Measurements from ENCODE around the gene MT1F. TPM values are rescaled to one million over a fixed set of nuclear protein-coding genes. Genes with fewer than 3 reads are reported as not detected.

MT1F gene
- 0.81 TPM for polyA plus RNA-seq (2013, experiment 1 of 2)
- polyA plus RNA-seq (2013, experiment 2 of 2) = not detected

DNA sequence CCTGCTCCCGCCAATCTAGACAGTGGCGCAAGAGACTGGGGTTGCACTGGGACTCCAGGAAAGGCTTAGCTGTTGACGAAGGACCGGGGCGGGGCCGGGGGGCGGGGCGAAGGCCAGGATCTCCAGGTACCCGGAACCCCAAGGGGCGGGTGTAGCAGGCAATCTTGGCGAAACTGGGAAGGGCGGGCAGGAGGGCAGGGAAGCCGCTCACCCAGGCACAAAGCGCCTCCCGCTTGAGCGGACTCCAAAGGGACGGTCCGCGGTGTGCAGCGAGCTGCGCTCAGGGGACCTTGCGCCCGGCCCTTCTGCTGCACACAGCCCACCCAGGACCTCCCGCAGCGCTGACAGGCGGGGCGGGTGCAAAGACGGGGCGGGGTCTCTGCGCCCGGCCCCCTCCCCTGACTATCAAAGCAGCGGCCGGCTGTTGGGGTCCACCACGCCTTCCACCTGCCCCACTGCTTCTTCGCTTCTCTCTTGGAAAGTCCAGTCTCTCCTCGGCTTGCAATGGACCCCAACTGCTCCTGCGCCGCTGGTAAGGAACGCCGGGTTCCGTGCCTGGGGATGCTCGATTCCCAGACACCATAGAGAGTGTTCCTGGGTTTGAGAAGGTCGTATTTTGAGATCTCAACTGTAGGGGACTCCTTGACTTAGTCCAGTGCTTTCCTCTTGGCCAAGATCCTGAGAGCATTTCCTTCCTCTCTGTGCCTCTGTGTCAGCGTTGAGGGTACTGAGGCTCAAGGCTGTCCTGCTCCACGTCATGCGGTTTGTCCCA, at the start of gene MT1F:
Gene MT1F (plus strand): TSS at position 405 of the 772 bp plus-strand sequence. CDS start 100 bp downstream, at position 505.
- Histone ChIP-seq H3K4me1 (ENCODE audit: control insufficient read depth, insufficient read depth, low read length, poor library complexity, severe bottlenecking) (no peaks in the 10 kb centered on the region), H3K9me3 (ENCODE audit: control insufficient read depth, low read length) (no peaks in the 10 kb centered on the region), H3K4me3 (ENCODE audit: extremely low read depth, insufficient read depth, low read length, poor library complexity, severe bottlenecking) (peak within 1 kb of the TSS; percentile 39), H3K27ac (ENCODE audit: low read depth, low read length, severe bottlenecking) (no peak within 1 kb of the TSS), H3K36me3 (ENCODE audit: control insufficient read depth, insufficient read depth, low read length) (no peaks in the 10 kb centered on the region)
- WGBS, 2 experiments (ENCODE audit: insufficient coverage in 2 of 2) = 3 to 4% methylated on average over 45 to 46 of the region's 46 CpGs

GRCh38 chr16:56608043-56608875, 49.5 kb upstream of the MT1F start, which contains the start of gene MT2A:
Gene MT2A (plus strand): TSS chr16:56608584. CDS start chr16:56608656, 72 bp downstream.
- Histone ChIP-seq H3K9me3 (ENCODE audit: control insufficient read depth, low read length) (no peaks in the 10 kb centered on the region), H3K36me3 (ENCODE audit: control insufficient read depth, insufficient read depth, low read length) (no peaks in the 10 kb centered on the region), H3K4me1 (ENCODE audit: control insufficient read depth, insufficient read depth, low read length, poor library complexity, severe bottlenecking) (peaks cover 39% of the 10 kb centered on the region), H3K27ac (ENCODE audit: low read depth, low read length, severe bottlenecking) (peak within 1 kb of the TSS; percentile 71), H3K4me3 (ENCODE audit: extremely low read depth, insufficient read depth, low read length, poor library complexity, severe bottlenecking) (peak within 1 kb of the TSS; percentile 42)
- 11 to 14% methylated on average over 30 to 61 of the region's 62 CpGs for WGBS, 2 experiments (ENCODE audit: insufficient coverage in 2 of 2)

- H3K27ac ChIP-seq (ENCODE audit: low read depth, low read length, severe bottlenecking) = peak overlapping the region; percentile 61
- WGBS, 2 experiments (ENCODE audit: insufficient coverage in 2 of 2) = 2 to 4% methylated on average over 14 to 17 of the region's 21 CpGs
- H3K36me3 ChIP-seq (ENCODE audit: control insufficient read depth, insufficient read depth, low read length) = no peaks in the 10 kb centered on the region
- no peaks in the 10 kb centered on the region for H3K9me3 ChIP-seq (ENCODE audit: control insufficient read depth, low read length)
- H3K4me3 ChIP-seq (ENCODE audit: extremely low read depth, insufficient read depth, low read length, poor library complexity, severe bottlenecking) = peak overlapping the region; percentile 42
- peaks cover 39% of the 10 kb centered on the region for H3K4me1 ChIP-seq (ENCODE audit: control insufficient read depth, insufficient read depth, low read length, poor library complexity, severe bottlenecking)
Measured at GRCh38 chr16:56608876-56609462, 48.8 kb upstream of the MT1F start.

GRCh38 chr16:56609463-56609921, 48.3 kb upstream of the MT1F start:
- peaks cover 39% of the 10 kb centered on the region for H3K4me1 ChIP-seq (ENCODE audit: control insufficient read depth, insufficient read depth, low read length, poor library complexity, severe bottlenecking)
- WGBS, 2 experiments (ENCODE audit: insufficient coverage in 2 of 2) = 4 to 7% methylated on average over 3 to 5 of the region's 6 CpGs
- peak overlapping the region; percentile 42 for H3K4me3 ChIP-seq (ENCODE audit: extremely low read depth, insufficient read depth, low read length, poor library complexity, severe bottlenecking)
- H3K27ac ChIP-seq (ENCODE audit: low read depth, low read length, severe bottlenecking) = peak overlapping the region; percentile 61
- no peaks in the 10 kb centered on the region for H3K9me3 ChIP-seq (ENCODE audit: control insufficient read depth, low read length)
- no peaks in the 10 kb centered on the region for H3K36me3 ChIP-seq (ENCODE audit: control insufficient read depth, insufficient read depth, low read length)

DNA sequence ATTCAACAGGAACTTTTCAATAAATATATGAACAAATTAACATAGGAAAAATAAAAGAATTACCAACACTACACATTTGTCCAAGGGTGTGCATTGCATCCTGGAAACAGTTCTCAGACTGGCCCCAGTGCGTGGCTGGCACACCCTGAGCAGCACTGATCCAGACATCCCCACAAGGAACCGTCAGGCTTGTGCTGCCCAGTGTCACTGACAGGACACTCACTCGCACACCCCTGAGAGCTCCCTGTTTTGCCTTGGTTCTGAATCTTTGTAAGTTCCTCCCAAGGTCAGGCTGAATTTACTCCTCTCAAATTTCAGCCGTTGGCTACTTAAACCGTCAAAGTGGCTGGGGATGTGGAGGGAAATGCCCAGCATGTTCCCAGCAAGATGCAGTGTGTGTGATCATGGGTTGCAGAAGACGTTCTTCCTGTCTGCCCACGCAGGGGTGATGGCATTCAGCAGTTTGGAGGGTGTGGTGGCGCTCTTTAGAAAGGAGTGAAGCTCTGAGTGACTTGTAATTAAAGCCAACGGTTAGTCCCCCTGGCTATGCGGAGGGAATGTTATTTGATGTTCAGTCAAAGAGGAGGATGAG, 47.6 kb upstream of the MT1F start:
- H3K27ac ChIP-seq (ENCODE audit: low read depth, low read length, severe bottlenecking) = peak overlapping the region; percentile 57
- H3K4me1 ChIP-seq (ENCODE audit: control insufficient read depth, insufficient read depth, low read length, poor library complexity, severe bottlenecking) = peaks cover 39% of the 10 kb centered on the region
- 11 to 34% methylated on average over 8 to 9 of the region's 10 CpGs for WGBS, 2 experiments (ENCODE audit: insufficient coverage in 2 of 2)
- H3K4me3 ChIP-seq (ENCODE audit: extremely low read depth, insufficient read depth, low read length, poor library complexity, severe bottlenecking) = peak overlapping the region; percentile 42
- no peaks in the 10 kb centered on the region for H3K36me3 ChIP-seq (ENCODE audit: control insufficient read depth, insufficient read depth, low read length)
- H3K9me3 ChIP-seq (ENCODE audit: control insufficient read depth, low read length) = no peaks in the 10 kb centered on the region

DNA sequence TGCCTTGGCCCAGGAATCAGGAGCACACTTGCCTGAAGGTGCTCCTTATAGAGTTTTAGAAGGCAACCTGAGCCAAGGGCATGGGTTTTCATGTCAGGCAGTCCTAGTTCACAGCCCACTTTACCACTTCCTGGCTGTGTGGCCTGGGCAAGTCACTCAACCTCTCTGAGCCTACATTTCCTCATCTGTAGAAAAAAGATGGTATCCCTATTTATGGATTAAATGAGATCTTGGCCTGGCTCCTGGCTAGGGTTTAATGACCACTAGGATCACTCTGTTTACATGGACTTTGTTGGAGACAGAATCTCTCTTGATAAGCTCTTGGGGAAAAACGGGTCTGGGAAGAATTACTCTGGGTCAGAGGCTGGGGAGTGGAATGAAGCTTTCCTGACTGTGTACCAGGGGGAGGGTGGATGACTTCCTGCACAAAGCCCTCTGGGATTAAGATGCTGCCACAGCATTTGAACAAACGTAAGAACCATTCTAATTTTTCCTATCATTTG, 47.1 kb upstream of the MT1F start:
- 87 to 91% methylated on average over 2 of the region's 2 CpGs for WGBS, 2 experiments (ENCODE audit: insufficient coverage in 2 of 2)
- Histone ChIP-seq H3K36me3 (ENCODE audit: control insufficient read depth, insufficient read depth, low read length) (no peaks in the 10 kb centered on the region), H3K4me1 (ENCODE audit: control insufficient read depth, insufficient read depth, low read length, poor library complexity, severe bottlenecking) (peaks cover 39% of the 10 kb centered on the region), H3K4me3 (ENCODE audit: extremely low read depth, insufficient read depth, low read length, poor library complexity, severe bottlenecking) (no peak overlapping the region), H3K9me3 (ENCODE audit: control insufficient read depth, low read length) (no peaks in the 10 kb centered on the region), H3K27ac (ENCODE audit: low read depth, low read length, severe bottlenecking) (no peak overlapping the region)

- no peak overlapping the region for H3K4me3 ChIP-seq (ENCODE audit: extremely low read depth, insufficient read depth, low read length, poor library complexity, severe bottlenecking)
- 93 to 100% methylated on average over 1 to 2 of the region's 2 CpGs for WGBS, 2 experiments (ENCODE audit: insufficient coverage in 2 of 2)
- H3K9me3 ChIP-seq (ENCODE audit: control insufficient read depth, low read length) = no peaks in the 10 kb centered on the region
- no peak overlapping the region for H3K27ac ChIP-seq (ENCODE audit: low read depth, low read length, severe bottlenecking)
- peaks cover 36% of the 10 kb centered on the region for H3K4me1 ChIP-seq (ENCODE audit: control insufficient read depth, insufficient read depth, low read length, poor library complexity, severe bottlenecking)
- no peaks in the 10 kb centered on the region for H3K36me3 ChIP-seq (ENCODE audit: control insufficient read depth, insufficient read depth, low read length)
Measured at GRCh38 chr16:56611281-56611833, 46.4 kb upstream of the MT1F start.

DNA sequence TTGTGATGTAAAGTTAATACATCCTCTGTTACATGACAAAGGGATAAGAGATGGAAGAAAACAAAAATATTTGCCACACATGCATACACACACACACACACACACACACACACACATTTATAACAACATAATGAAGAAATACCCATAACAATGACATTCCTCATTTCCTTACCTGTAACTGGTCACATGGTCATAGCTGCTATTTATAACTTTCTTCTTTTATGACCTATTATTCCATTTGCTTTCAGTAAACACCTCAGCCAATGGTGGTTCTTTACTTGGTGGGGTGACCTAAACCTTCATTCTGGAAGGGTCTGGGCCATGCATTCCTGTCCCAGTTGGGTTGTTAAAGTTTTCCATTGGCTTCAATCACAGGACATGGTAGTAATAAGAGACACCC, 44.1 kb upstream of the MT1F start:
- Histone ChIP-seq H3K4me1 (ENCODE audit: control insufficient read depth, insufficient read depth, low read length, poor library complexity, severe bottlenecking) (peaks cover 23% of the 10 kb centered on the region), H3K36me3 (ENCODE audit: control insufficient read depth, insufficient read depth, low read length) (no peaks in the 10 kb centered on the region), H3K9me3 (ENCODE audit: control insufficient read depth, low read length) (no peaks in the 10 kb centered on the region), H3K27ac (ENCODE audit: low read depth, low read length, severe bottlenecking) (no peak overlapping the region), H3K4me3 (ENCODE audit: extremely low read depth, insufficient read depth, low read length, poor library complexity, severe bottlenecking) (no peak overlapping the region)

- no peak overlapping the region for H3K4me3 ChIP-seq (ENCODE audit: extremely low read depth, insufficient read depth, low read length, poor library complexity, severe bottlenecking)
- H3K4me1 ChIP-seq (ENCODE audit: control insufficient read depth, insufficient read depth, low read length, poor library complexity, severe bottlenecking) = peaks cover 16% of the 10 kb centered on the region
- H3K27ac ChIP-seq (ENCODE audit: low read depth, low read length, severe bottlenecking) = no peak overlapping the region
- no peaks in the 10 kb centered on the region for H3K36me3 ChIP-seq (ENCODE audit: control insufficient read depth, insufficient read depth, low read length)
- H3K9me3 ChIP-seq (ENCODE audit: control insufficient read depth, low read length) = no peaks in the 10 kb centered on the region
Measured at GRCh38 chr16:56614549-56614991, 43.2 kb upstream of the MT1F start.

DNA sequence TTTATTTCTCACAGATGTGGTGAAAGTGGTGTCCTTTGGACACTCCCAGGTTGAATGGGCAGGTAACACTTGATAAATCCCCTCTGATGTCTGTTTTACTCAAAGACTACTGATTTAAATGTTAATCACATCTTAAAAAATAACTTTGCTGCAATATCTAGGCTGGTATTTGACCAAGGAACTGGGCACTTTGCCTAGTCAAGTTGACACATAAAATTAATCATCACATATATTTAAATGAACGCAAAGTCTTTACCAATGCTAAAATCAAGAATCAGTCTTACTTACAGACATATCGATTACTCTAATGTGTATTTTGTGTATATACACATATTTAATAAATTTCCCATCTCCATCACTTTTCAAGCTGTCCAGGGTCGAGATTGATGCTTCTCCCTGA, 42.4 kb upstream of the MT1F start:
- H3K9me3 ChIP-seq (ENCODE audit: control insufficient read depth, low read length) = no peaks in the 10 kb centered on the region
- no peaks in the 10 kb centered on the region for H3K36me3 ChIP-seq (ENCODE audit: control insufficient read depth, insufficient read depth, low read length)
- H3K27ac ChIP-seq (ENCODE audit: low read depth, low read length, severe bottlenecking) = no peak overlapping the region
- no peak overlapping the region for H3K4me3 ChIP-seq (ENCODE audit: extremely low read depth, insufficient read depth, low read length, poor library complexity, severe bottlenecking)
- 100% methylated on average over 1 of the region's 3 CpGs for WGBS, 2 experiments (ENCODE audit: insufficient coverage in 2 of 2)
- H3K4me1 ChIP-seq (ENCODE audit: control insufficient read depth, insufficient read depth, low read length, poor library complexity, severe bottlenecking) = peaks cover 11% of the 10 kb centered on the region
